Vagina (tissue), 2 donors: ENCODE data around the gene QRICH2. TPM values are rescaled to one million over a fixed set of nuclear protein-coding genes. Genes with fewer than 3 reads are reported as not detected.
A peak's percentile ranks its signal among the peaks of the same experiment; 100 is the strongest.
"Not testable (repeated sequence)": the region's sequence is repeated elsewhere in the genome, so short reads cannot be mapped to it uniquely, and the experiment has no call there.

Experiments used
- DNase-seq, 2 donors: peaks; one replicate each; pipeline ENCODE4 v3.0.0-alpha.2; 2017; ENCODE audit errors: extremely low spot score in 2 of 2
- H3K27ac ChIP-seq: fragments of 200-600 bp; sonication (generic); one replicate; pipeline ENCODE4 v1.5.1; 2019
- H3K27me3 ChIP-seq: fragments of 200-600 bp; sonication (generic); one replicate; pipeline ENCODE4 v1.5.1; 2019
- H3K36me3 ChIP-seq, 2 donors: fragments of 200-600 bp; sonication (generic); one replicate each; pipeline ENCODE4 v1.5.1; 2017 to 2019
- H3K4me1 ChIP-seq: fragments of 200-600 bp; sonication (generic); one replicate; pipeline ENCODE4 v1.5.1; 2019
- H3K4me3 ChIP-seq, 2 donors: fragments of 200-600 bp; sonication (generic); 1 replicate in 1 of 2; 2 replicates in 1 of 2; pipeline ENCODE4 v1.5.1; 2016 to 2019
- H3K9me3 ChIP-seq: fragments of 200-600 bp; sonication (generic); one replicate; pipeline ENCODE4 v1.5.1; 2019
- CTCF ChIP-seq, 3 experiments: fragments of 450-650 bp in 2 of 3; fragments of 200-600 bp in 1 of 3; sonication (generic) in 1 of 3; IDR thresholded peaks; one replicate each; pipeline ENCODE4 v1.5.1; 2017 to 2019; ENCODE audit warnings: antibody characterized with exemption in 3 of 3, mild to moderate bottlenecking in 2 of 3, moderate library complexity in 2 of 3
- POLR2A ChIP-seq, 2 donors: fragments of 450-650 bp; IDR thresholded peaks; one replicate each; pipeline ENCODE4 v1.6.1; 2017; ENCODE audit warnings: antibody characterized with exemption in 2 of 2, mild to moderate bottlenecking in 2 of 2, moderate library complexity in 2 of 2
- POLR2AphosphoS5 ChIP-seq, 2 donors: sonication (generic); formaldehyde crosslinking; IDR thresholded peaks; one replicate each; pipeline ENCODE4 v1.9.0; 2017; ENCODE audit warnings: antibody characterized with exemption in 2 of 2, mild to moderate bottlenecking in 2 of 2, low read depth in 1 of 2; ENCODE audit not compliant: insufficient read depth in 1 of 2
- intact Hi-C: fragments of 100-400 bp; cut with DNase I; formaldehyde crosslinking; loops from one replicate; pipeline ENCODE4 v1.15.1; 2023
- total RNA-seq: library from RNA; depleted of rRNA; stranded (reverse); fragments of >200 nt; gene quantifications from one replicate; pipeline ENCODE4 v1.2.3, GENCODE V29; 2016

QRICH2 gene
- total RNA-seq, 1 donor from 2014 or later: 10.8 TPM

GRCh38 chr17:76268015-76268749, 39.9 kb downstream of the QRICH2 start:
- no peak for DNase-seq
- no peaks in the 10 kb centered on the region for H3K9me3 ChIP-seq
- H3K4me1 ChIP-seq: peaks cover 78% of the 10 kb centered on the region
- H3K36me3 ChIP-seq: peaks cover 0 to 13% of the 10 kb centered on the region in 2 donors
- H3K4me3 ChIP-seq: peak overlapping the region in 1 of 2 donors; percentile 17
- no peaks in the 10 kb centered on the region for H3K27me3 ChIP-seq
- intact Hi-C loops: no loop called here
- TF ChIP-seq CTCF (IDR thresholded peaks at IDR 0.05): no peak
- TF ChIP-seq POLR2AphosphoS5 (IDR thresholded peaks at IDR 0.05; ENCODE audit: insufficient read depth in 1 of 2, low read depth in 1 of 2): peak; percentile 79 to 82
- TF ChIP-seq POLR2A (IDR thresholded peaks at IDR 0.05): peak in 1 of 2 donors; percentile 60
- H3K27ac ChIP-seq: peak overlapping the region; percentile 97

- intact Hi-C loops: not testable (repeated sequence)
- peak overlapping the region in 1 of 2 donors; percentile 17 for H3K4me3 ChIP-seq
Measured at GRCh38 chr17:76267581-76268001, 40.5 kb downstream of the QRICH2 start.

GRCh38 chr17:76267051-76267576, 41.0 kb downstream of the QRICH2 start:
- peaks cover 76% of the 10 kb centered on the region for H3K4me1 ChIP-seq
- intact Hi-C loops: no loop called here
- H3K4me3 ChIP-seq: peak overlapping the region in 1 of 2 donors; percentile 86
- DNase-seq: no peak
- H3K9me3 ChIP-seq: no peaks in the 10 kb centered on the region
- TF ChIP-seq CTCF (IDR thresholded peaks at IDR 0.05) (no peak), POLR2AphosphoS5 (IDR thresholded peaks at IDR 0.05; ENCODE audit: insufficient read depth in 1 of 2, low read depth in 1 of 2) (no peak), POLR2A (IDR thresholded peaks at IDR 0.05) (no peak)
- H3K27me3 ChIP-seq: no peaks in the 10 kb centered on the region
- H3K27ac ChIP-seq: peak overlapping the region; percentile 97
- H3K36me3 ChIP-seq: peaks cover 0 to 13% of the 10 kb centered on the region in 2 donors

More at GRCh38 chr17:76267581-76268001, 40.5 kb downstream of the QRICH2 start:
- not testable (repeated sequence) for H3K9me3 ChIP-seq, DNase-seq, H3K27me3 ChIP-seq
- Histone ChIP-seq H3K27ac (peak overlapping the region; percentile 97), H3K4me1 (peaks cover 76% of the 10 kb centered on the region), H3K36me3 (peaks cover 0 to 13% of the 10 kb centered on the region in 2 donors)

- Histone ChIP-seq H3K4me3 (peak overlapping the region; percentile 86 to 99), H3K36me3 (peaks cover 0 to 13% of the 10 kb centered on the region in 2 donors), H3K27me3 (no peaks in the 10 kb centered on the region), H3K9me3 (no peaks in the 10 kb centered on the region), H3K27ac (peak overlapping the region; percentile 97), H3K4me1 (peaks cover 69% of the 10 kb centered on the region)
- intact Hi-C loops: no loop called here
- TF ChIP-seq POLR2A (IDR thresholded peaks at IDR 0.05) (no peak), POLR2AphosphoS5 (IDR thresholded peaks at IDR 0.05; ENCODE audit: insufficient read depth in 1 of 2, low read depth in 1 of 2) (no peak), CTCF (IDR thresholded peaks at IDR 0.05) (no peak)
- no peak for DNase-seq
Measured at GRCh38 chr17:76266244-76266938, 41.7 kb downstream of the QRICH2 start.

- no peak for TF ChIP-seq POLR2A (IDR thresholded peaks at IDR 0.05)
- no peak for TF ChIP-seq CTCF (IDR thresholded peaks at IDR 0.05)
- no peak for TF ChIP-seq POLR2AphosphoS5 (IDR thresholded peaks at IDR 0.05; ENCODE audit: insufficient read depth in 1 of 2, low read depth in 1 of 2)
- no peak for DNase-seq
- Histone ChIP-seq H3K4me1 (peaks cover 62% of the 10 kb centered on the region), H3K27me3 (no peaks in the 10 kb centered on the region), H3K4me3 (peak overlapping the region; percentile 86 to 99), H3K27ac (peak overlapping the region; percentile 97), H3K36me3 (peaks cover 0 to 13% of the 10 kb centered on the region in 2 donors), H3K9me3 (no peaks in the 10 kb centered on the region)
- intact Hi-C loops: no loop called here
Measured at GRCh38 chr17:76265624-76266243, 42.3 kb downstream of the QRICH2 start.
